ENCODE measurements around the gene NEK6.

The NEK6 gene

GRCh38 chr9:124354346-124355038 lies 96.7 kb downstream of the NEK6 start (continued):
- TF ChIP-seq CREB5 (CRISPR knock-in tag; IDR thresholded peaks at IDR 0.05; ENCODE audit: low read depth), result no peak
- no peak for TF ChIP-seq CSRNP3 (CRISPR knock-in tag; IDR thresholded peaks at IDR 0.05)

GRCh38 chr9:124355039-124355940 lies 97.5 kb downstream of the NEK6 start:
- no peak for ATAC-seq
- TF ChIP-seq TCF4 (CRISPR knock-in tag; IDR thresholded peaks at IDR 0.05; ENCODE audit: borderline replicate concordance), result no peak
- TF ChIP-seq, protein P1, sequence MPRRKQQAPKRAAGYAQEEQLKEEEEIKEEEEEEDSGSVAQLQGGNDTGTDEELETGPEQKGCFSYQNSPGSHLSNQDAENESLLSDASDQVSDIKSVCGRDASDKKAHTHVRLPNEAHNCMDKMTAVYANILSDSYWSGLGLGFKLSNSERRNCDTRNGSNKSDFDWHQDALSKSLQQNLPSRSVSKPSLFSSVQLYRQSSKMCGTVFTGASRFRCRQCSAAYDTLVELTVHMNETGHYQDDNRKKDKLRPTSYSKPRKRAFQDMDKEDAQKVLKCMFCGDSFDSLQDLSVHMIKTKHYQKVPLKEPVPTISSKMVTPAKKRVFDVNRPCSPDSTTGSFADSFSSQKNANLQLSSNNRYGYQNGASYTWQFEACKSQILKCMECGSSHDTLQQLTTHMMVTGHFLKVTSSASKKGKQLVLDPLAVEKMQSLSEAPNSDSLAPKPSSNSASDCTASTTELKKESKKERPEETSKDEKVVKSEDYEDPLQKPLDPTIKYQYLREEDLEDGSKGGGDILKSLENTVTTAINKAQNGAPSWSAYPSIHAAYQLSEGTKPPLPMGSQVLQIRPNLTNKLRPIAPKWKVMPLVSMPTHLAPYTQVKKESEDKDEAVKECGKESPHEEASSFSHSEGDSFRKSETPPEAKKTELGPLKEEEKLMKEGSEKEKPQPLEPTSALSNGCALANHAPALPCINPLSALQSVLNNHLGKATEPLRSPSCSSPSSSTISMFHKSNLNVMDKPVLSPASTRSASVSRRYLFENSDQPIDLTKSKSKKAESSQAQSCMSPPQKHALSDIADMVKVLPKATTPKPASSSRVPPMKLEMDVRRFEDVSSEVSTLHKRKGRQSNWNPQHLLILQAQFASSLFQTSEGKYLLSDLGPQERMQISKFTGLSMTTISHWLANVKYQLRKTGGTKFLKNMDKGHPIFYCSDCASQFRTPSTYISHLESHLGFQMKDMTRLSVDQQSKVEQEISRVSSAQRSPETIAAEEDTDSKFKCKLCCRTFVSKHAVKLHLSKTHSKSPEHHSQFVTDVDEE (CRISPR knock-in tag; IDR thresholded peaks at IDR 0.05), result no peak
- no peak for TF ChIP-seq ZNF8 (CRISPR knock-in tag; IDR thresholded peaks at IDR 0.05)
- no peak for TF ChIP-seq GLIS3 (CRISPR knock-in tag; IDR thresholded peaks at IDR 0.05)
- no peak for TF ChIP-seq ARNTL (CRISPR knock-in tag; IDR thresholded peaks at IDR 0.05; ENCODE audit: borderline replicate concordance, low read depth)
- TF ChIP-seq TOX (CRISPR knock-in tag; IDR thresholded peaks at IDR 0.05; ENCODE audit: borderline replicate concordance), result no peak
- TF ChIP-seq CREB5 (CRISPR knock-in tag; IDR thresholded peaks at IDR 0.05; ENCODE audit: low read depth), result no peak
- TF ChIP-seq ESRRG (CRISPR knock-in tag; IDR thresholded peaks at IDR 0.05), result no peak
- no peak for TF ChIP-seq ZFP3 (CRISPR knock-in tag; IDR thresholded peaks at IDR 0.05)
- TF ChIP-seq ZNF565 (CRISPR knock-in tag; conservative IDR thresholded peaks at IDR 0.05; ENCODE audit: low read depth), result no peak
- no peak for TF ChIP-seq ZC3H10 (CRISPR knock-in tag; IDR thresholded peaks at IDR 0.05)
- TF ChIP-seq ZFP30 (CRISPR knock-in tag; IDR thresholded peaks at IDR 0.05), result no peak
- TF ChIP-seq, protein P2, sequence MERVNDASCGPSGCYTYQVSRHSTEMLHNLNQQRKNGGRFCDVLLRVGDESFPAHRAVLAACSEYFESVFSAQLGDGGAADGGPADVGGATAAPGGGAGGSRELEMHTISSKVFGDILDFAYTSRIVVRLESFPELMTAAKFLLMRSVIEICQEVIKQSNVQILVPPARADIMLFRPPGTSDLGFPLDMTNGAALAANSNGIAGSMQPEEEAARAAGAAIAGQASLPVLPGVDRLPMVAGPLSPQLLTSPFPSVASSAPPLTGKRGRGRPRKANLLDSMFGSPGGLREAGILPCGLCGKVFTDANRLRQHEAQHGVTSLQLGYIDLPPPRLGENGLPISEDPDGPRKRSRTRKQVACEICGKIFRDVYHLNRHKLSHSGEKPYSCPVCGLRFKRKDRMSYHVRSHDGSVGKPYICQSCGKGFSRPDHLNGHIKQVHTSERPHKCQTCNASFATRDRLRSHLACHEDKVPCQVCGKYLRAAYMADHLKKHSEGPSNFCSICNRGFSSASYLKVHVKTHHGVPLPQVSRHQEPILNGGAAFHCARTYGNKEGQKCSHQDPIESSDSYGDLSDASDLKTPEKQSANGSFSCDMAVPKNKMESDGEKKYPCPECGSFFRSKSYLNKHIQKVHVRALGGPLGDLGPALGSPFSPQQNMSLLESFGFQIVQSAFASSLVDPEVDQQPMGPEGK (CRISPR knock-in tag; IDR thresholded peaks at IDR 0.05; ENCODE audit: borderline replicate concordance), result no peak
- TF ChIP-seq SNAI2 (CRISPR knock-in tag; IDR thresholded peaks at IDR 0.05), result no peak
- TF ChIP-seq OSR1 (CRISPR knock-in tag; IDR thresholded peaks at IDR 0.05), result no peak
- TF ChIP-seq, protein P3, sequence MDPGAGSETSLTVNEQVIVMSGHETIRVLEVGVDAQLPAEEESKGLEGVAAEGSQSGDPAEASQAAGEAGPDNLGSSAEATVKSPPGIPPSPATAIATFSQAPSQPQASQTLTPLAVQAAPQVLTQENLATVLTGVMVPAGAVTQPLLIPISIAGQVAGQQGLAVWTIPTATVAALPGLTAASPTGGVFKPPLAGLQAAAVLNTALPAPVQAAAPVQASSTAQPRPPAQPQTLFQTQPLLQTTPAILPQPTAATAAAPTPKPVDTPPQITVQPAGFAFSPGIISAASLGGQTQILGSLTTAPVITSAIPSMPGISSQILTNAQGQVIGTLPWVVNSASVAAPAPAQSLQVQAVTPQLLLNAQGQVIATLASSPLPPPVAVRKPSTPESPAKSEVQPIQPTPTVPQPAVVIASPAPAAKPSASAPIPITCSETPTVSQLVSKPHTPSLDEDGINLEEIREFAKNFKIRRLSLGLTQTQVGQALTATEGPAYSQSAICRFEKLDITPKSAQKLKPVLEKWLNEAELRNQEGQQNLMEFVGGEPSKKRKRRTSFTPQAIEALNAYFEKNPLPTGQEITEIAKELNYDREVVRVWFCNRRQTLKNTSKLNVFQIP (CRISPR knock-in tag; IDR thresholded peaks at IDR 0.05; ENCODE audit: borderline replicate concordance, low read depth), result no peak
- TF ChIP-seq ISL1 (CRISPR knock-in tag; IDR thresholded peaks at IDR 0.05), result no peak

Measured in SK-N-SH treated with all-trans-retinoic acid at 6 μM for 48 hours (cell line).